CD14-positive monocyte (primary cell): ENCODE data around the gene ROBO3. TPM values are rescaled to one million over a fixed set of nuclear protein-coding genes. Genes with fewer than 3 reads are reported as not detected.

ENCODE experiments used
- DNase-seq, 3 donors: peaks; one replicate each; pipeline ENCODE4 v3.0.0-alpha.2; 2011 to 2022
- H2AFZ ChIP-seq: 2 replicates; pipeline ENCODE4 v1.6.0; 2012; ENCODE audit warnings: mild to moderate bottlenecking, low read depth, low read length, inconsistent platforms; ENCODE audit not compliant: insufficient read depth, poor library complexity, severe bottlenecking
- H3K27ac ChIP-seq, 2 donors: 1 replicate in 1 of 2; 2 replicates in 1 of 2; pipeline ENCODE4 v1.5.1; 2012 to 2013; ENCODE audit warnings: low read length in 2 of 2, control low read depth in 1 of 2, inconsistent platforms in 1 of 2, low read depth in 1 of 2, mild to moderate bottlenecking in 1 of 2
- H3K27me3 ChIP-seq, 2 donors: one replicate each; pipeline versions ENCODE4 v1.6.0 to v1.6.1; 2011 to 2013; ENCODE audit warnings: low read length in 2 of 2; ENCODE audit not compliant: control insufficient read depth in 2 of 2, insufficient read depth in 2 of 2
- H3K36me3 ChIP-seq, 2 donors: replicated peaks in 1 of 2; 1 replicate in 1 of 2; 2 replicates in 1 of 2; pipeline versions ENCODE4 v1.5.1 to v1.6.1; 2012 to 2013; ENCODE audit warnings: low read length in 2 of 2, control low read depth in 1 of 2, inconsistent platforms in 1 of 2, mild to moderate bottlenecking in 1 of 2; ENCODE audit not compliant: insufficient read depth in 2 of 2, control insufficient read depth in 1 of 2
- H3K4me1 ChIP-seq, 2 donors: 1 replicate in 1 of 2; 2 replicates in 1 of 2; pipeline versions ENCODE4 v1.5.1 to v1.6.1; 2012 to 2013; ENCODE audit warnings: low read length in 2 of 2, control low read depth in 1 of 2, inconsistent platforms in 1 of 2, mild to moderate bottlenecking in 1 of 2, moderate library complexity in 1 of 2; ENCODE audit not compliant: insufficient read depth in 2 of 2, control insufficient read depth in 1 of 2
- H3K4me2 ChIP-seq: replicated peaks from 2 replicates; pipeline ENCODE3; 2012; ENCODE audit warnings: low read length, moderate library complexity, mild to moderate bottlenecking; ENCODE audit not compliant: poor library complexity, severe bottlenecking; ENCODE audit errors: extremely low read depth
- H3K4me3 ChIP-seq, 3 experiments: fragments of 200-600 bp in 1 of 3; sonication (generic) in 1 of 3; replicated peaks in 1 of 3; 1 replicate in 2 of 3; 2 replicates in 1 of 3; pipeline ENCODE4 v1.5.1; 2011 to 2013; ENCODE audit warnings: low read length in 3 of 3, mild to moderate bottlenecking in 3 of 3, control low read depth in 2 of 3, low read depth in 2 of 3, inconsistent platforms in 1 of 3, moderate library complexity in 1 of 3
- H3K79me2 ChIP-seq: 2 replicates; pipeline ENCODE4 v1.6.0; 2012; ENCODE audit warnings: mild to moderate bottlenecking, control low read depth, inconsistent platforms, low read length, moderate library complexity; ENCODE audit not compliant: insufficient read depth
- H3K9ac ChIP-seq: 2 replicates; pipeline ENCODE4 v1.6.0; 2017; ENCODE audit warnings: low read length, mild to moderate bottlenecking; ENCODE audit not compliant: insufficient read depth, poor library complexity, severe bottlenecking
- H3K9me3 ChIP-seq, 2 donors: replicated peaks in 1 of 2; 1 replicate in 1 of 2; 2 replicates in 1 of 2; pipeline versions ENCODE4 v1.5.1 to v1.6.1; 2012 to 2013; ENCODE audit warnings: low read length in 2 of 2, control low read depth in 1 of 2; ENCODE audit not compliant: control insufficient read depth in 1 of 2, insufficient read depth in 1 of 2
- H4K20me1 ChIP-seq: 2 replicates; pipeline ENCODE4 v1.6.0; 2012; ENCODE audit warnings: mild to moderate bottlenecking, low read length, control low read depth, moderate library complexity; ENCODE audit not compliant: insufficient read depth
- H3K27ac Mint-ChIP-seq, 7 donors: one replicate each; pipeline ENCODE4 v1.8.0; 2020; ENCODE audit warnings: mild to moderate bottlenecking in 7 of 7, mixed read lengths in 7 of 7, moderate library complexity in 6 of 7, inconsistent platforms in 2 of 7
- H3K27me3 Mint-ChIP-seq, 3 donors: one replicate each; pipeline ENCODE4 v1.8.0; 2021 to 2022; ENCODE audit warnings: low read depth in 3 of 3, mild to moderate bottlenecking in 3 of 3, mixed read lengths in 3 of 3, moderate library complexity in 3 of 3, inconsistent platforms in 1 of 3
- H3K36me3 Mint-ChIP-seq, 2 donors: one replicate each; pipeline ENCODE4 v1.8.0; 2020; ENCODE audit warnings: mixed read lengths in 2 of 2, inconsistent platforms in 1 of 2, mild to moderate bottlenecking in 1 of 2
- H3K4me1 Mint-ChIP-seq: one replicate; pipeline ENCODE4 v1.8.0; 2020; ENCODE audit warnings: mild to moderate bottlenecking, mixed read lengths
- H3K4me3 Mint-ChIP-seq, 2 donors: one replicate each; pipeline ENCODE4 v1.8.0; 2020; ENCODE audit warnings: mild to moderate bottlenecking in 2 of 2, mixed read lengths in 2 of 2, moderate library complexity in 1 of 2
- H3K9me3 Mint-ChIP-seq, 7 donors: one replicate each; pipeline ENCODE4 v1.8.0; 2020 to 2022; ENCODE audit warnings: mixed read lengths in 7 of 7, mild to moderate bottlenecking in 6 of 7, moderate library complexity in 6 of 7, inconsistent platforms in 2 of 7
- WGBS: methylation state at CpG from one replicate; pipeline ENCODE4 v1.1.5; 2013; ENCODE audit warnings: missing lambda C conversion rate; ENCODE audit not compliant: insufficient coverage; 5-methylcytosine and 5-hydroxymethylcytosine counted together
- intact Hi-C, 2 donors: fragments of 100-400 bp; cut with micrococcal nuclease; formaldehyde crosslinking; loops; one replicate each; pipeline versions ENCODE4 v1.15.0 to v1.15.1; 2023
- polyA plus RNA-seq, 3 donors: library from polyadenylated mRNA; depleted of rRNA in 1 of 3; unstranded in 2 of 3; stranded (reverse) in 1 of 3; fragments of 300-500 nt in 2 of 3; fragments of >200 nt in 1 of 3; fragmentation: Illumina TruSeq in 2 of 3; gene quantifications; 1 replicate in 2 of 3; 2 replicates in 1 of 3; pipeline ENCODE4 v1.2.3, GENCODE V29; 2012 to 2021
- TF ChIP-seq, protein P1 (sequence below): fragments of 200-600 bp; IDR thresholded peaks from one replicate; pipeline ENCODE4 v1.8.0; 2022; ENCODE audit warnings: antibody characterized with exemption, mild to moderate bottlenecking

ROBO3 gene
- polyA plus RNA-seq, 3 donors: 0.39 to 11.6 (median 0.81) TPM

- peaks cover 4 to 9% of the 10 kb centered on the region in 2 donors for H3K4me1 ChIP-seq
- DNase-seq: no peak
- WGBS: no CpG with 5 or more reads among the region's 4 CpGs
- no peak overlapping the region for H3K4me2 ChIP-seq
- H3K4me3 ChIP-seq: no peak overlapping the region
- H3K27ac Mint-ChIP-seq: no peak overlapping the region
- H3K9ac ChIP-seq: no peak overlapping the region
- peaks cover 15% of the 10 kb centered on the region for H3K4me1 Mint-ChIP-seq
- no peaks in the 10 kb centered on the region for H3K79me2 ChIP-seq
- no peaks in the 10 kb centered on the region for H3K36me3 ChIP-seq
- H3K9me3 Mint-ChIP-seq: peaks cover 0 to 19% (median 2%) of the 10 kb centered on the region in 7 donors
- no peaks in the 10 kb centered on the region for H4K20me1 ChIP-seq
- TF ChIP-seq, protein P1, sequence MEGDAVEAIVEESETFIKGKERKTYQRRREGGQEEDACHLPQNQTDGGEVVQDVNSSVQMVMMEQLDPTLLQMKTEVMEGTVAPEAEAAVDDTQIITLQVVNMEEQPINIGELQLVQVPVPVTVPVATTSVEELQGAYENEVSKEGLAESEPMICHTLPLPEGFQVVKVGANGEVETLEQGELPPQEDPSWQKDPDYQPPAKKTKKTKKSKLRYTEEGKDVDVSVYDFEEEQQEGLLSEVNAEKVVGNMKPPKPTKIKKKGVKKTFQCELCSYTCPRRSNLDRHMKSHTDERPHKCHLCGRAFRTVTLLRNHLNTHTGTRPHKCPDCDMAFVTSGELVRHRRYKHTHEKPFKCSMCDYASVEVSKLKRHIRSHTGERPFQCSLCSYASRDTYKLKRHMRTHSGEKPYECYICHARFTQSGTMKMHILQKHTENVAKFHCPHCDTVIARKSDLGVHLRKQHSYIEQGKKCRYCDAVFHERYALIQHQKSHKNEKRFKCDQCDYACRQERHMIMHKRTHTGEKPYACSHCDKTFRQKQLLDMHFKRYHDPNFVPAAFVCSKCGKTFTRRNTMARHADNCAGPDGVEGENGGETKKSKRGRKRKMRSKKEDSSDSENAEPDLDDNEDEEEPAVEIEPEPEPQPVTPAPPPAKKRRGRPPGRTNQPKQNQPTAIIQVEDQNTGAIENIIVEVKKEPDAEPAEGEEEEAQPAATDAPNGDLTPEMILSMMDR: no peak
- H3K4me3 Mint-ChIP-seq: peak overlapping the region in 1 of 2 donors; percentile 42
- peaks cover 56 to 74% of the 10 kb centered on the region in 2 donors for H3K27me3 ChIP-seq
- no peak overlapping the region for H3K27ac ChIP-seq
- intact Hi-C loops: no loop called here
- peaks cover 0 to 3% of the 10 kb centered on the region in 2 donors for H3K36me3 Mint-ChIP-seq
- H3K9me3 ChIP-seq: peaks cover 0 to 39% of the 10 kb centered on the region in 2 donors
- no peak overlapping the region for H2AFZ ChIP-seq
- H3K27me3 Mint-ChIP-seq: peaks cover 65 to 72% (median 71%) of the 10 kb centered on the region in 3 donors
Measured at GRCh38 chr11:124861670-124862069, 3.6 kb upstream of the ROBO3 start.

- TF ChIP-seq, protein P1: no peak
- Histone ChIP-seq H3K4me2 (no peak overlapping the region), H2AFZ (no peak overlapping the region), H3K27me3 (peaks cover 71 to 88% of the 10 kb centered on the region in 2 donors), H3K36me3 (no peaks in the 10 kb centered on the region), H3K9me3 (peaks cover 0 to 54% of the 10 kb centered on the region in 2 donors), H3K4me1 (peaks cover 4 to 9% of the 10 kb centered on the region in 2 donors), H3K9ac (no peak overlapping the region), H3K4me3 (no peak overlapping the region), H3K27ac (no peak overlapping the region), H4K20me1 (no peaks in the 10 kb centered on the region), H3K79me2 (no peaks in the 10 kb centered on the region)
- H3K4me3 Mint-ChIP-seq: peak overlapping the region in 1 of 2 donors; percentile 54
- DNase-seq: no peak
- WGBS: 5% methylated on average over 25 of the region's 31 CpGs
- peaks cover 0 to 6% of the 10 kb centered on the region in 2 donors for H3K36me3 Mint-ChIP-seq
- no peak overlapping the region for H3K27ac Mint-ChIP-seq
- peaks cover 22% of the 10 kb centered on the region for H3K4me1 Mint-ChIP-seq
- peaks cover 0 to 21% (median 2%) of the 10 kb centered on the region in 7 donors for H3K9me3 Mint-ChIP-seq
- H3K27me3 Mint-ChIP-seq: peaks cover 79 to 86% (median 85%) of the 10 kb centered on the region in 3 donors
- intact Hi-C loops: no loop called here
Measured at GRCh38 chr11:124863137-124863825, 2.0 kb upstream of the ROBO3 start.
